HEK293 (cell line): ENCODE measurements around the gene ZFYVE28.

Source experiments
- BCL11A ChIP-seq: fragments of 450-650 bp; formaldehyde crosslinking; IDR thresholded peaks from 2 replicates; pipeline ENCODE4 v1.5.1; 2016; ENCODE audit warnings: low read depth, missing biosample characterization, missing genetic modification characterization
- FEZF1 ChIP-seq: fragments of 450-650 bp; formaldehyde crosslinking; IDR thresholded peaks from 2 replicates; pipeline ENCODE4 v1.5.1; 2016; ENCODE audit warnings: missing biosample characterization, missing genetic modification characterization
- HIC1 ChIP-seq: fragments of 450-650 bp; formaldehyde crosslinking; IDR thresholded peaks from 2 replicates; pipeline ENCODE4 v1.5.1; 2016; ENCODE audit warnings: missing biosample characterization, missing genetic modification characterization
- HOXA7 ChIP-seq: sonication (generic); formaldehyde crosslinking; IDR thresholded peaks from 2 replicates; pipeline ENCODE4 v1.8.1; 2022; ENCODE audit warnings: missing genetic modification reagents, borderline replicate concordance
- INSM2 ChIP-seq: fragments of 450-650 bp; formaldehyde crosslinking; IDR thresholded peaks from 2 replicates; pipeline ENCODE4 v1.5.1; 2016; ENCODE audit warnings: missing biosample characterization, missing genetic modification characterization
- KLF1 ChIP-seq: fragments of 450-650 bp; formaldehyde crosslinking; IDR thresholded peaks from 2 replicates; pipeline ENCODE4 v1.5.1; 2016; ENCODE audit warnings: missing biosample characterization, missing genetic modification characterization
- KLF8 ChIP-seq: fragments of 450-650 bp; formaldehyde crosslinking; IDR thresholded peaks from 2 replicates; pipeline ENCODE4 v1.5.1; 2016; ENCODE audit warnings: missing biosample characterization, missing genetic modification characterization
- KLF9 ChIP-seq: fragments of 450-650 bp; formaldehyde crosslinking; IDR thresholded peaks from 2 replicates; pipeline ENCODE4 v1.5.1; 2016; ENCODE audit warnings: missing biosample characterization, missing genetic modification characterization, low read depth
- OVOL3 ChIP-seq: fragments of 450-650 bp; formaldehyde crosslinking; IDR thresholded peaks from 2 replicates; pipeline ENCODE4 v1.5.1; 2016; ENCODE audit warnings: missing biosample characterization, missing genetic modification characterization
- PRDM10 ChIP-seq: fragments of 450-650 bp; formaldehyde crosslinking; IDR thresholded peaks from 2 replicates; pipeline ENCODE4 v1.5.1; 2016; ENCODE audit warnings: missing biosample characterization, missing genetic modification characterization
- SALL2 ChIP-seq: fragments of 450-650 bp; formaldehyde crosslinking; IDR thresholded peaks from 2 replicates; pipeline ENCODE4 v1.5.0; 2017; ENCODE audit warnings: missing biosample characterization, mild to moderate bottlenecking, missing genetic modification characterization, borderline replicate concordance
- SCRT1 ChIP-seq: fragments of 450-650 bp; formaldehyde crosslinking; IDR thresholded peaks from 2 replicates; pipeline ENCODE4 v1.5.1; 2016; ENCODE audit warnings: missing biosample characterization, missing genetic modification characterization, borderline replicate concordance
- SCRT2 ChIP-seq: fragments of 450-650 bp; formaldehyde crosslinking; IDR thresholded peaks from 2 replicates; pipeline ENCODE4 v1.5.1; 2016; ENCODE audit warnings: missing biosample characterization, missing genetic modification characterization
- SP3 ChIP-seq: fragments of 450-650 bp; formaldehyde crosslinking; IDR thresholded peaks from 2 replicates; pipeline ENCODE4 v1.5.1; 2016; ENCODE audit warnings: missing biosample characterization, missing genetic modification characterization
- SP7 ChIP-seq: fragments of 450-650 bp; formaldehyde crosslinking; IDR thresholded peaks from 2 replicates; pipeline ENCODE4 v1.5.1; 2016; ENCODE audit warnings: missing biosample characterization, missing genetic modification characterization
- YY1 ChIP-seq: fragments of 450-650 bp; formaldehyde crosslinking; IDR thresholded peaks from 2 replicates; pipeline ENCODE4 v1.5.1; 2018; ENCODE audit warnings: missing biosample characterization, missing genetic modification characterization
- YY2 ChIP-seq: fragments of 450-650 bp; formaldehyde crosslinking; IDR thresholded peaks from 2 replicates; pipeline ENCODE4 v1.5.1; 2016; ENCODE audit warnings: missing biosample characterization, missing genetic modification characterization
- ZBTB44 ChIP-seq: fragments of 450-650 bp; IDR thresholded peaks from 2 replicates; pipeline ENCODE4 v1.5.1; 2018; ENCODE audit warnings: missing biosample characterization, mild to moderate bottlenecking, missing genetic modification characterization
- ZBTB8A ChIP-seq: fragments of 450-650 bp; formaldehyde crosslinking; IDR thresholded peaks from 2 replicates; pipeline ENCODE4 v1.5.1; 2016; ENCODE audit warnings: missing biosample characterization, missing genetic modification characterization
- ZEB2 ChIP-seq: fragments of 450-650 bp; formaldehyde crosslinking; IDR thresholded peaks from 2 replicates; pipeline ENCODE4 v1.5.1; 2016; ENCODE audit warnings: missing biosample characterization, missing genetic modification characterization
- ZFHX2 ChIP-seq: fragments of 450-650 bp; formaldehyde crosslinking; conservative IDR thresholded peaks from 2 replicates; pipeline ENCODE4 v1.5.1; 2016; ENCODE audit warnings: missing biosample characterization, missing genetic modification characterization
- ZFP69B ChIP-seq: fragments of 450-650 bp; formaldehyde crosslinking; IDR thresholded peaks from 2 replicates; pipeline ENCODE4 v1.5.1; 2016; ENCODE audit warnings: missing biosample characterization, missing genetic modification characterization
- ZNF2 ChIP-seq: fragments of 450-650 bp; formaldehyde crosslinking; IDR thresholded peaks from 2 replicates; pipeline ENCODE4 v1.5.1; 2016; ENCODE audit warnings: missing biosample characterization, missing genetic modification characterization
- ZNF223 ChIP-seq: fragments of 450-650 bp; formaldehyde crosslinking; IDR thresholded peaks from 2 replicates; pipeline ENCODE4 v1.5.1; 2016; ENCODE audit warnings: missing biosample characterization, missing genetic modification characterization
- ZNF239 ChIP-seq: fragments of 450-650 bp; formaldehyde crosslinking; IDR thresholded peaks from 2 replicates; pipeline ENCODE4 v1.5.1; 2016; ENCODE audit warnings: missing biosample characterization, missing genetic modification characterization
- ZNF391 ChIP-seq: fragments of 450-650 bp; formaldehyde crosslinking; IDR thresholded peaks from 2 replicates; pipeline ENCODE4 v1.5.1; 2016; ENCODE audit warnings: low read depth, missing biosample characterization, missing genetic modification characterization, borderline replicate concordance
- ZNF423 ChIP-seq: fragments of 450-650 bp; formaldehyde crosslinking; IDR thresholded peaks from 2 replicates; pipeline ENCODE4 v1.5.1; 2016; ENCODE audit warnings: missing biosample characterization, missing genetic modification characterization
- ZNF48 ChIP-seq: fragments of 450-650 bp; formaldehyde crosslinking; IDR thresholded peaks from 2 replicates; pipeline ENCODE4 v1.5.1; 2016; ENCODE audit warnings: missing biosample characterization, missing genetic modification characterization
- ZNF585B ChIP-seq: fragments of 450-650 bp; formaldehyde crosslinking; IDR thresholded peaks from 2 replicates; pipeline ENCODE4 v1.5.1; 2016; ENCODE audit warnings: missing biosample characterization, missing genetic modification characterization
- ZNF747 ChIP-seq: fragments of 450-650 bp; formaldehyde crosslinking; IDR thresholded peaks from 2 replicates; pipeline ENCODE4 v1.5.1; 2016; ENCODE audit warnings: missing biosample characterization, missing genetic modification characterization
- ZNF76 ChIP-seq: fragments of 450-650 bp; formaldehyde crosslinking; IDR thresholded peaks from 2 replicates; pipeline ENCODE4; 2016; ENCODE audit warnings: low read depth, missing biosample characterization, missing genetic modification characterization, borderline replicate concordance
- ZNF830 ChIP-seq: fragments of 450-650 bp; IDR thresholded peaks from 2 replicates; pipeline ENCODE4 v1.5.0; 2018; ENCODE audit warnings: missing biosample characterization, missing genetic modification characterization, low read depth, mild to moderate bottlenecking, moderate library complexity
- ZSCAN30 ChIP-seq: fragments of 450-650 bp; IDR thresholded peaks from 2 replicates; pipeline ENCODE4 v1.5.1; 2018; ENCODE audit warnings: missing biosample characterization, mild to moderate bottlenecking, missing genetic modification characterization, moderate library complexity

Gene ZFYVE28

GRCh38 chr4:2441393-2442174, 23.1 kb upstream of the ZFYVE28 start (continued):
- TF ChIP-seq ZNF239 (tag by site-specific recombination) (no peak), BCL11A (tag by site-specific recombination) (no peak), KLF1 (tag by site-specific recombination) (peak; percentile 71), ZNF830 (tag by site-specific recombination) (no peak), ZBTB8A (tag by site-specific recombination) (0 out of 2 replicates have a peak, but pooled peaks have one; percentile 31), ZNF76 (tag by site-specific recombination) (no peak), SCRT2 (peak; percentile 95), SCRT1 (tag by site-specific recombination) (peak; percentile 85; the same call in 1 of the 2 replicates), ZNF423 (peak; percentile 82), HIC1 (peak; percentile 69), ZFP69B (tag by site-specific recombination) (peak; percentile 41; the same call in 1 of the 2 replicates), SP7 (tag by site-specific recombination) (peak; percentile 23; the same call in 1 of the 2 replicates), HOXA7 (CRISPR knock-in tag) (no peak), YY2 (tag by site-specific recombination) (no peak), SALL2 (tag by site-specific recombination) (no peak), ZNF223 (no peak), ZNF48 (tag by site-specific recombination) (no peak), ZNF2 (tag by site-specific recombination) (peak; percentile 57; the same call in 1 of the 2 replicates), PRDM10 (tag by site-specific recombination) (peak; percentile 56), KLF9 (tag by site-specific recombination) (0 out of 2 replicates have a peak, but pooled peaks have one; percentile 39), INSM2 (tag by site-specific recombination) (no peak), ZEB2 (tag by site-specific recombination) (peak; percentile 61), ZNF391 (tag by site-specific recombination) (no peak), OVOL3 (no peak), ZSCAN30 (tag by site-specific recombination) (peak; percentile 70), ZFHX2 (peak; percentile 75), ZBTB44 (tag by site-specific recombination) (no peak), ZNF585B (tag by site-specific recombination) (no peak), YY1 (tag by site-specific recombination) (no peak), ZNF747 (no peak), SP3 (tag by site-specific recombination) (peak; percentile 51), KLF8 (tag by site-specific recombination) (0 out of 2 replicates have a peak, but pooled peaks have one; percentile 21), FEZF1 (no peak)
